NCI-H2107 treated with DMSO at 0.1 percent for 48 hours (cell line): ENCODE measurements around the gene PNRC1.
"Not testable (repeated sequence)": the region's sequence is repeated elsewhere in the genome, so short reads cannot be mapped to it uniquely, and the experiment has no call there.

Source experiments
- DNase-seq: peaks from one replicate; lab custom pipeline; 2025; ENCODE audit not compliant: unreplicated experiment; lab: John Stamatoyannopoulos, UW

The PNRC1 gene

DNA sequence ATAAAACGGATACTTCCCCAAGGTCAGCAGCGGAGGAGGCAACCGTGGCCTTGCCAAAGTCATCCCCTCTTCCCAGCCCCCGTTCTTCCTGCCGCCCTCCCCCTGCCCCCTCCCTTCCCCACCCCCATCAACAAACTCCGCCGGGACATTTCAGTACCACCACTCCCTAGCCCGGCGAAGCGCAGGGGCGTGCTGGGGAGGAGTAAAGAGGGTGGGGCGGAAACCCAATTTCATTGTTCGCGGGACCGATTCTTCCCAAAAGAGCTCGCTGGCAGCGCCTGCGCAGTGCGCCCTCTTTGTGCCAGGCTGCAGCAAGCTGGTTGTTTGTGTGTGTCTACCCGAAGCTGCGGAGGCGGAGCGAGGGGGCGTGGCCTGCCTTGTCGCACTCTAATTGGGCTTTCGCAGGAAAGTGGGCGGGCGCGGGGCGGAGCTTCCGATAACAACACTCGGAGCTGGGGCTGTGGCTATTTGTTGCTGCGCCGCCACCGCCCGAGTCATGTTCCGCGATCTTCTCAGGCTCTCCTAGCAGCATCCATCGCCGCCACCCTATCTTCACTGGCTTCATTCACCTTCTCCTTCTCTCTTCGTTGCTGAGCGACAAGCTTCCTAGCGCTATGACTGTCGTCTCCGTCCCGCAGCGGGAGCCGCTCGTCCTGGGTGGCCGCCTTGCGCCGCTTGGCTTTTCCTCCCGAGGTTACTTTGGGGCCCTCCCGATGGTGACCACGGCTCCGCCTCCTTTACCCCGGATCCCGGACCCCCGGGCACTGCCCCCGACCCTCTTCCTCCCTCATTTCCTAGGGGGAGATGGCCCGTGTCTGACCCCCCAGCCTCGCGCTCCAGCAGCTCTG, at the start of gene PNRC1:
Gene PNRC1, plus strand, starts transcription at position 471 of the 848 bp plus-strand sequence. Its CDS starts 144 bp downstream, at position 615.
- DNase-seq: peak; percentile 93

GRCh38 chr6:89032599-89032998, 48.0 kb upstream of the PNRC1 start:
- no peak for DNase-seq

DNA sequence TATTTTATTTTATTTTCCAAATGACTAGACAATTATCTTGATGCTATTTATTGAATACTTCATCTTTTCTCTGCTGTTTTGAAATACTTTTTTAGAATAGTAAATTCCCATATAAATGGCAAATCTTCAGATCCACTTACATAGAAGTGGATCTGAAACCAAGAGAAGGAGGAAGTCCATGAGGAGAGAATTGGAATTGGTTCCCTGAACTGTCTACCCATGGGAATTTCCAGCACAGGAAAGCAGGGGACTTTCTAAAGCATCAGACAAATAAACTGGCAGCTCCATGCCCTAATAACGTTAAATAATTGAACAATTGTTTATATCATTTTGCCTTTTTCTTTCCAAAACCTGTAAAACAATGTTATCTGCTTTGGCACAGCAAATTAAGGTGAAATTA, 47.1 kb upstream of the PNRC1 start:
- DNase-seq: no peak

DNA sequence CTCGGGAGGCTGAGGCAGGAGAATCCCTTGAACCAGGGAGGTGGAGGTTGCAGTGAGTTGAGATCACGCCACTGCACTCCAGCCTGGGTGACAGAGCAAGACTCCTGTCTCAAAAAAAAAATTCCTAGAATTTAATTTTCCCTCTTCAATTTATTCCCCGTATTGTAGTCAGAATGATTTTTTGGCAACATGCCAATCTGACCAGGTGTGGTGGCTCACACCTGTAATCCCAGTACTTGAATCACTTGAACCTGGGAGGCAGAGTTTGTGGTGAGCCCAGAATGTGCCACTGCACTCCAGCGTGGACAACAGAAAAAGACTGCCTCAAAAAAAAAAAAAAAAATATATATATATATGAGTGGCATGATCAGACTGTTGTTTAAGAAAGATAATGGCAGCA, 46.4 kb upstream of the PNRC1 start:
- not testable (repeated sequence) for DNase-seq

DNA sequence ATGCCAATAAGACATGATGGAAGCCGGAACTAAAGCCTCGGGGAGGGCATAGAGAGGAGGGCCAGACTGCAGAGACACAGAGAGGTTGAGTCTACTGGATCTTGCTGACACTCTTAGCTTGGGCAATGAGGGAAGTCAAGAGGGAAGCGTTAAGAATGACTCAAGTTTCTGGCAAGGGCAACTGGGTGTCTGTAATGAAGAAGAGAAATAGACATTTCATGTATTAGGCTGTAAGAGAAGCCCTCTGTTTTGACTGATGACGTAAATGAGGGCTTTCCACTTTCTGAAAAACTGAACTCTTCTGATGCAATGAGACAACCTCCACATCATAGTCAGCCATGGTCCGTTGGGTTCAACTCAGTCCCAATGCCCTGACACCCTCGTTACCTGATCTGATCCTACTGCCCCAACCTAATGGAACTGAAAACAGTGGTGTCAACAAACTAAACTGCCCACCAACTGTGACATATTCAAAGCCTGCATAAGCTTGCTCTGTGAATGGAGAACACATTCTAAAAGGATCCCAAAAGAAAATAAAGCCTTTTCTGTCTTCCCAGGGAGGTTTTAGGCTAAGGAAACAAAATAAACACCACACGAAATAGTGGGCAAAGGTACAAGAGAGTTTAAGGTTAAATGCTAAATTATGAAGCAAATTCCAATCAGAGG, 45.8 kb upstream of the PNRC1 start:
- DNase-seq: no peak

DNA sequence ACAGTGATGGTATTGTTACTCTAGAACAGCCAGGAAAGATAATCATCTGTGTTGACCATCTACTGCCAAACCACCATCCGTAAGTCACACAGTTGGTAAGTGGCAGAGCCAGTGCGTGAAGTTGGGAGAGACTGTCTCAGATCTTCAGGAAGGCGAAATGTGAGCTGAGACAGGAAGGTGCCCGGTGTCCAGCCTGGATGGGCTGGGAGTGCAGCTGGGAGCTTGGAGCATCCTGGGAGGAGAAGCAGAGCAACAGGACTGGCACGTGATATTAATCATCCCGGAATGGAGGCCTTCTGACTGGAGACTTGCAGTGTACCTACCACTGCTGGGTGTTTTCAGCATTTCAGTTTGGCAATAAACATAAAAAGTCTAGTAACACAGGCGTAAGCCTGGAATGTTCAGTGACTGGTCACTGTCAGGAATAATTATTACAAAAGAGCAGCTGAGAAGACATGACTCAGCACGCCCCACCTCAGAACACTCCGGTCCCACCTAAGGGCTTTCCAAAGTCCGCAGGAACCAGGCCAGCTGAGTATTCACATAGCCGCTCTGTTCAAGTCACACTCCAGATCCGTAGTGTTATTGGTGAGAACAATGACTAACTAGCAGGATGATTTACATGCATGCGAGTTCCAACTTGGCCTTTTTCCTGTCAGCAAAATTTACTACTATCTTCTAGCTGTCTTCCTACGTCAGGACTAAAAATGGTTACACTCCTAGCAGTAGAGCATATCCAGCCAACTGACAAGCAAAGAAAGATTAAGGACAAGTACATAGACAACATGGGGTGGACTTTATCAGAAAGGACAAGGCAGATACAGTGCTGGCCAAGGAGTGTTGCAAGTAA, 45.1 kb upstream of the PNRC1 start:
- DNase-seq: no peak

GRCh38 chr6:89037141-89037900, 43.2 kb upstream of the PNRC1 start:
- no peak for DNase-seq

GRCh38 chr6:89037901-89038293, 42.7 kb upstream of the PNRC1 start:
- DNase-seq: not testable (repeated sequence)

DNA sequence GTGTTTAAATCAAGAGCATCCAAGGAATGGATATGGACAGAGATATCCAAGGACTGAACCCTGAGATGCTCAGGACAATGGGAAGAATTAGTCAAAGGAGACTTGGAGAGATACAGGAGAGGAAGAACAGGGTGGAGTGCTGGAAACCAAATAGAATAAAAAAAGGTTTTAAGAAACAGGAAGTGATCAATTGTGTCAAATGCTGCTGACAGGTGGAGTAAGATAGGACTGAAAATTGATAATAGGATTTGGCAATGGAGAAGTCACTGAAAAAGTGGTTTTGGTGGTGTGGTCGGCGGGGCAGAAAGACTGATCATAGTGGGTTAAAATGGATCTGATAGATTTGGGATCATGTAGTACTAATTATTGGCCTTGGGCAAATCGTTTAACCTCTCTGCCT, 37.9 kb upstream of the PNRC1 start:
- DNase-seq: no peak

DNA sequence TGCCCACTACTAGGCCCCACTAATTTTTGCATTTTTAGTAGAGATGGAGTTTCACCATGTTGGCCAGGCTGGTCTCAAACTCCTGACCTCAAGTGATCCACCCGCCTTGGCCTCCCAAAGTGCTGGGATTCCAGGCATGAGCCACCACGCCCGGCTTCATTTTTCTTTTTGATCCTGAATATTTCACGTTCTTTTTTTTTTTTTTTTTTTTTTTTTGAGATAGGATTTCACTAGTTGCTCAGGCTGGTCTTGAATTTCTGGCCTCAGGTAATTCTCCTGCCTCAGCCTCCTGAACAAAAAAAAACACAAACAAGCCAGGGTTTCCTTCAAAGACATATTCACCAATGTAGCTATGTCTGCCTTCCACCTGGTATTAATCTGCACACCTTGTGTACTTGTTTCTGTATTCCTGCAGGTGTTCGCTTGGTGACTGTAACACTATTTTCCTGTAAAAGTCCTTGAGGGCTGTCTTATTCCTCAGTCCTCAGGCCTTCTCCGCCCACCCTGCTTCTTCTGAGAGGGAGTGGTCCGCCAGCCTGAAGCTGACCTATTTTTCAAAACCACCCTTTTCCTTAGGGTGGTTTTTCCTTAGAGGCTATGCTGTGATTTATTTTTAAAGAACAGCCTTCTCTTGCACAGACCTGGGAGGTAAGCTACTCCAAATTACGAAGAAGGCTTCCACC, 36.1 kb upstream of the PNRC1 start:
- no peak for DNase-seq

- DNase-seq: no peak
These were observed 35.6 kb upstream of the PNRC1 start for GRCh38 chr6:89045011-89045387.

DNA sequence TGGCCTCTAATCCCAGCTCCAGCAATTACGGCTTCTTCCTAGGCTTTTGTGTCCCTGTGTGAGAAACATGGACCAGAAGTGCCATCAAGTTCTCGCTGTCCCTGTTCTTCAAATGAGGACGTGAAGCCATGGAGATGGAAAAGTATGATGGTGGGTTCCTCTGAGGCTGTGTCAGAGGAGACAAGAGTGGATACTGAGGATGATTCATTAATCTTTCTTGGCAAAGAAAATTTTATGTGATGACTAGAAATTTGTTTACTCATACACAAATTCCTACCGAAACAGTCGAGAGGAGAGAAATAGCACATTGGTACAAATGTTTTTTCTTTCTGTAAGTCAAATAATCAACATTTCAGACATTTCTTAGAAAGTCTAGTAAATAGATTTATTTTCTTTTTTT, 35.0 kb upstream of the PNRC1 start:
- DNase-seq: no peak

DNA sequence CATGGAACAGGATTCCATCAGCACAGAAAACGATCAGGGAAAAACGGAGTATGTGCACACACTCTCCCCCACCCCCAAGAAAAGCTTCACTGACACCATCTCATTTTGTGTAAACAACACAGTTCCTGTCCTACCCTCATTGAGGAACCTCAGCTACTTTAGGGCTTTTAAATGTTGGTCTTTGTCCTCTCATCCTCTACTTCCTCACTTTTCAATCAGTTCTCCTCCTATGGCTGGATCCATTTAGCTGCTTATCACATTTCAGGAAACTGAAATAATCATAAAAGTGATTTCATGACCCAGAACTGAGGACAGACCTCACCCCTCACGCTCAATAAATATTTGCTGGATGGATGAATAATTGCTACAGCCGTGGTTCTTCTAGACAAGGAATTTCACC, 33.1 kb upstream of the PNRC1 start:
- no peak for DNase-seq

DNA sequence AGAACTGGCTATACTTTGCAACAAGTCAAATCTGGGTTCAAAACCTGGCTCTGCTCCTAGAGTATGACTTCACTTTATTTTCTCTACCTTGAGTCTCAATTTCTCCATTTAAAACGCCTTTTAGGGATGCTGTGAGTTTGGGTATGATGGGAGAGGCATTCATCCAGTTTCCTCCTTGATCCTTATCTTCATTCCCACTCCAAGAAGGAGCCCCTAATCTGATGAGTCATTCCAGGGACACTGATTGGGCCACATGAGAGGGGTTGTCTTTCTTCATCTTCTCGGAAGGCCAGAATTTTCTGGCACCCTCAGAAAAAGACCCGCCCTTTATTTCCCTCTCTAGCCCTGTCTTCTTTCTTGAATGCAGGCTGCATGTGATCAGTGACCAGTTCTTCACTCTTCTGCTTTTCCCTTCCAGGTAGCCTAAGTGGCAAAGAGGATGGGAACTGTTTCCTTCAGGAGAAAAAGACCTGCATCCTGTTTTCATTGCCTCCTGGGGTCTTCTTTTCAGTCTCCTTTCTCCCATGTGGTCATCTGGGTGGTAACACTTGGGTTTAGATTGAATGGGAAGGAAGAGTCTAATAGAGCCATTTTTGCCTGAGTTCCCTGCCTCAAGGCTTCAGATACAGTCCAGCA, 32.1 kb upstream of the PNRC1 start:
- DNase-seq: no peak

DNA sequence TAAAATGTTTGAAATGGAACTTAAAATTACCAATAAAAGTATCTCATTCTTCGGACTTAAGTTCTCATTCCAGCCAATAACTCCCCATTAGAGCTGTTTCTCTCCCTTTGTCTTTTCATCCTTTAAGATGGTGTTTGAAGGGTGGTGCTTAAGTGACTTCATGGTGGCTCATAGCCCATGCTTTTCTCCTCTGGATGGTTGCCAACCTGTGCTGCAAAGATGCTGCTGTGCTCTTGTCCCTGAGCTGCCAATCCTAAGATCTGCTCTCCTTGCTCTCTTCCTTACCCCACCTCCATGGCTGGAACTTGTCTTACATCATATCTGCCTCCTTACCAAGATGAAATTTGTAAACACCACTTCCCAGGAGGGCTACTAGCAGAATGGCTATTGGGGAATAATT, 31.6 kb upstream of the PNRC1 start:
- DNase-seq: no peak

GRCh38 chr6:89050155-89050554, 30.4 kb upstream of the PNRC1 start:
- DNase-seq: no peak

DNA sequence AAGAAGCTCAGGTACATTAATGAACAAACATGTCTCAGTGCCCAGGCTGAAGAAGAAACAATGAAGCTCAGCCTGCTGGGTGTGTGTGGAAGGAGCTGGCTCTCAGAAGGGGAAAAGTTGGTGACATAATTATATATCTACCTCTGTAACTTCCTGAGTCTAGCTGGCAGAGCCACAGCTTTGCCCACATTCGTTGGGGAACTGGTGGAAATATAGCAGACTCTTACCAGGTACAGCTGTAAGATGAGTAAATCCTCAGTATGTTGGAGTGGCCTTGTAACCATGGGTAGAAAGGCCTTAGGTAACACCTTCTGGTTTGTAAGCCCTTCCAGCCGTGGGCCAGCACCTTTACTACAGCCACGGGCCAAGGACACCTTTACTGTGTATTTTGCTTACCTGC, 29.9 kb upstream of the PNRC1 start:
- DNase-seq: no peak

- DNase-seq: no peak
These were observed 28.9 kb upstream of the PNRC1 start for GRCh38 chr6:89051676-89052075.

- no peak for DNase-seq
These were observed 26.3 kb upstream of the PNRC1 start for GRCh38 chr6:89054208-89054607.

DNA sequence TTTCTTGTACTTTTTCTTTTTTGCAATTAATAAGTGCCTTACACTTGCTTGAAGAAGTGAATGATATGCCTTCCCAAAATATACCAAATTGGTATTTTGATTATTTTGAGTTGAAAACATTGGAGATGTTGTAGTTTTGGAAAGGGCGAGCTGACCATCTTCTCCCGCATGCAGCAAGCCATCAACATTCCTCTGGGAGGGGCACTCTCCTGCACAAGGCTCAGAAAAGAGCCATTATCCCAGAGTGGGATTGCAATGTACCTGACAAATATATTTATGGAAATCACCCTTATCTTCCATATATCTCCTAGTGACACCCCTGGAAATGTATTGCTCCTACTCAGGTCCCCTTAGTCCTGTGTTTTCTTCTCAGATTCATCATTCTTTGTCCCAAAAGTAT, 22.8 kb upstream of the PNRC1 start:
- DNase-seq: no peak
